Heart left ventricle (tissue), 16 donors: ENCODE results near the gene ERMARD. TPM values are rescaled to one million over a fixed set of nuclear protein-coding genes. Genes with fewer than 3 reads are reported as not detected.

Experiments
- ATAC-seq, 4 donors: fragments of 200-7000 bp; cut with Tn5 transposase; one replicate each; pipeline ENCODE4 v1.9.1; 2020 to 2022; ENCODE audit warnings: moderate library complexity in 4 of 4, mild to moderate bottlenecking in 3 of 4, moderate number of reproducible peaks in 1 of 4
- DNase-seq, 5 donors: peaks; one replicate each; pipeline ENCODE4 v3.0.0-alpha.2; 2020
- H3K27ac ChIP-seq, 12 donors: fragments of 200-600 bp; sonication (generic) in 4 of 12; one replicate each; pipeline versions ENCODE4 v1.5.0 to v1.8.0; 2016 to 2022; ENCODE audit warnings: mild to moderate bottlenecking in 2 of 12
- H3K27me3 ChIP-seq, 9 donors: fragments of 200-600 bp; sonication (generic) in 2 of 9; one replicate each; pipeline versions ENCODE4 v1.5.1 to v1.8.0; 2016 to 2022; ENCODE audit warnings: mild to moderate bottlenecking in 3 of 9
- H3K36me3 ChIP-seq, 9 donors: fragments of 200-600 bp; sonication (generic) in 2 of 9; one replicate each; pipeline versions ENCODE4 v1.5.0 to v1.8.0; 2018 to 2022; ENCODE audit warnings: mild to moderate bottlenecking in 2 of 9
- H3K4me1 ChIP-seq, 12 donors: fragments of 200-600 bp; sonication (generic) in 4 of 12; one replicate each; pipeline versions ENCODE4 v1.5.0 to v1.8.0; 2016 to 2022; ENCODE audit warnings: mild to moderate bottlenecking in 3 of 12
- H3K4me3 ChIP-seq, 12 donors: fragments of 200-600 bp; sonication (generic) in 4 of 12; one replicate each; pipeline versions ENCODE4 v1.5.0 to v1.8.0; 2017 to 2022; ENCODE audit warnings: mild to moderate bottlenecking in 9 of 12, moderate library complexity in 4 of 12
- H3K9me3 ChIP-seq, 12 donors: fragments of 200-600 bp; sonication (generic) in 4 of 12; one replicate each; pipeline versions ENCODE4 v1.5.0 to v1.8.0; 2016 to 2022; ENCODE audit warnings: mild to moderate bottlenecking in 1 of 12
- POLR2A ChIP-seq, 2 donors: fragments of 450-650 bp; IDR thresholded peaks; one replicate each; pipeline ENCODE4 v1.6.1; 2017; ENCODE audit warnings: antibody characterized with exemption in 2 of 2, mild to moderate bottlenecking in 2 of 2, moderate library complexity in 2 of 2
- WGBS, 4 donors: extraction: QIAGEN DNeasy Blood & Tissue Kit in 2 of 4; methylation state at CpG; one replicate each; pipeline versions ENCODE4 v1.1.5 to v1.1.7; 2013 to 2018; 5-methylcytosine and 5-hydroxymethylcytosine counted together
- intact Hi-C, 10 donors: fragments of 100-400 bp; cut with DNase I; formaldehyde crosslinking; loops; one replicate each; pipeline versions ENCODE4 v1.11.1 to v1.14.2; 2022
- polyA plus RNA-seq, 2 donors: library from polyadenylated mRNA; stranded (reverse); fragments of 200-250 nt; gene quantifications; one replicate each; pipeline ENCODE4 v1.2.3, GENCODE V29; 2013
- total RNA-seq, 9 donors: library from RNA; depleted of rRNA in 2 of 9; stranded (reverse); fragments of >200 nt in 2 of 9; fragmentation: NEBNext Ultra II Directional in 3 of 9; extraction: Animal tissue kit (Norgen Biotek cat#: 25700) in 3 of 9; gene quantifications; one replicate each; pipeline versions ENCODE4 v1.1.0 to v1.2.4, GENCODE V29; 2016 to 2023
- TF ChIP-seq, protein P1 (sequence below), 12 donors: fragments of 200-600 bp; sonication (generic) in 4 of 12; IDR thresholded peaks; one replicate each; pipeline versions ENCODE4 v1.5.0 to v1.8.0; 2018 to 2022; ENCODE audit warnings: antibody characterized with exemption in 12 of 12, mild to moderate bottlenecking in 5 of 12
- donor health status: ischemic (EF 13 %, LVEDD 7.1; RV severe dilation, severe dysfunction).
- donor health status: healthy with polysubstance abuse.
- donor health status: DM: no; HTN: yes; CAD: no.
- donor health status: DM: no; HTN: no; CAD: no.
- donor health status: ischemic (EF 25% LVEDD 6.9; RV normal size, moderate dysfunction).
- donor health status: ischemic (EF 25% LVEDD 5.7; RV mildly dilated, moderate dysfunction).
- donor health status: healthy.
- donor health status: DM: yes; HTN: yes; CAD: no.
- donor health status: ischemic (EF 35%, LVEDD 5.7; RV mildly dilated, moderate dysfunction).
- donor health status: nonischemic (EF 11% LVEDD 7.7; RV severe dilation, severe dysfunction).
- donor health status: DM: yes; HTN: yes; CAD: no.
- donor health status: PGD.
- donor health status: ischemic (EF 29% LVEDD 5.4; RV normal size, mild dysfunction).
- donor health status: nonischemic (EF 23%, LVEDD 6.1; RV moderate dilation, normal function).

The ERMARD gene
- total and polyA plus RNA-seq, 11 donors, result 6.4 to 19.5 (median 8.8) TPM

DNA sequence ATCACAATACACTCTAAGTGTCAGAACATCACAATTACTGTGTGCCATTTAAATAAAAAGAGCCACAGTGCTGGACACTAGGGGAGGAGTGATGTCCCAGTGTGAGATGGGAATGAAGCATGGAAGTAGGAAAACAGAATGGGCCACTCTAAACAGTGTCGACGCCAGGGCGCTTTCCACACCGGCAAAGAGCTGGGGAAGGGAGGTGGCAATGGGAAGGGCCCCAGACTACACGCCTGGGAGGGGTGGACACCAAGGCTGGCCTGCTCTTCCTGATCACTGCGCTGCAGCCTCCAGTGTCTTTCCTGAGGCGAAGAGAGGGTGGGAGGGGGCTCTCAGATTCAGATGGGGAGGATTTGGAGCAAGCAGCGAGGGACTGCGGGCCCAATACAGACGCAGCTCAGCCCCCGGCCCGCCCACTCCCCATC is 75.9 kb downstream of the ERMARD start:
- Histone ChIP-seq H3K4me1 (peaks cover 0 to 9% (median 4%) of the 10 kb centered on the region in 12 donors), H3K27ac (no peak overlapping the region), H3K9me3 (peaks cover 0 to 11% (median 0%) of the 10 kb centered on the region in 12 donors), H3K4me3 (no peak overlapping the region), H3K27me3 (peaks cover 0 to 18% (median 0%) of the 10 kb centered on the region in 9 donors), H3K36me3 (no peaks in the 10 kb centered on the region)
- ATAC-seq (no peak), DNase-seq (no peak)
- intact Hi-C loops, result no loop called here
- 48 to 67% (median 57%) methylated on average over 12 of the region's 12 CpGs for WGBS, 4 donors
- TF ChIP-seq, protein P1, sequence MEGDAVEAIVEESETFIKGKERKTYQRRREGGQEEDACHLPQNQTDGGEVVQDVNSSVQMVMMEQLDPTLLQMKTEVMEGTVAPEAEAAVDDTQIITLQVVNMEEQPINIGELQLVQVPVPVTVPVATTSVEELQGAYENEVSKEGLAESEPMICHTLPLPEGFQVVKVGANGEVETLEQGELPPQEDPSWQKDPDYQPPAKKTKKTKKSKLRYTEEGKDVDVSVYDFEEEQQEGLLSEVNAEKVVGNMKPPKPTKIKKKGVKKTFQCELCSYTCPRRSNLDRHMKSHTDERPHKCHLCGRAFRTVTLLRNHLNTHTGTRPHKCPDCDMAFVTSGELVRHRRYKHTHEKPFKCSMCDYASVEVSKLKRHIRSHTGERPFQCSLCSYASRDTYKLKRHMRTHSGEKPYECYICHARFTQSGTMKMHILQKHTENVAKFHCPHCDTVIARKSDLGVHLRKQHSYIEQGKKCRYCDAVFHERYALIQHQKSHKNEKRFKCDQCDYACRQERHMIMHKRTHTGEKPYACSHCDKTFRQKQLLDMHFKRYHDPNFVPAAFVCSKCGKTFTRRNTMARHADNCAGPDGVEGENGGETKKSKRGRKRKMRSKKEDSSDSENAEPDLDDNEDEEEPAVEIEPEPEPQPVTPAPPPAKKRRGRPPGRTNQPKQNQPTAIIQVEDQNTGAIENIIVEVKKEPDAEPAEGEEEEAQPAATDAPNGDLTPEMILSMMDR (IDR thresholded peaks at IDR 0.05), result no peak
- TF ChIP-seq POLR2A (IDR thresholded peaks at IDR 0.05), result no peak

DNA sequence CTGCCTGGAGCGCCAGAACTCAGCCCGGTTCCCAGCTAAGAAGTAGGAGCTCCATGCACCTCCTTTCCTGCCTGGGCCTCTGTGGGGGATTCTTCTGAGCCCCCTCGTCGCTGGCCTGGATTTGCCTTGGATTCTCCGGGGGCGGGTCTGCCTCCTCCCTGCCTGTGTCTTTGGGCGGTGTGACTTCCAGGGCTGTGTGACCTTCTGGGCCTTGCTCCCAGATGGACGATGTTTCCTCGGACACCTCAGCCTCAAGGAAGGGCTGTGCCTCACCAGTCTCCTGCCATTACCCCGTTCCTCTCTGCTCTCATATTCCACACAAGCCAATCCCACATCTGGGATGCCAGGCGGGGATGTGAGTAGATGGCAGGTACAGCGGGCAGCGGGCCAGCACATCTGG is 76.8 kb downstream of the ERMARD start:
- WGBS, 4 donors, result 73 to 85% (median 80%) methylated on average over 13 of the region's 13 CpGs
- Histone ChIP-seq H3K9me3 (peaks cover 0 to 11% (median 0%) of the 10 kb centered on the region in 12 donors), H3K27me3 (peaks cover 0 to 18% (median 0%) of the 10 kb centered on the region in 9 donors), H3K36me3 (no peaks in the 10 kb centered on the region), H3K27ac (no peak overlapping the region), H3K4me1 (peaks cover 0 to 15% (median 5%) of the 10 kb centered on the region in 12 donors), H3K4me3 (no peak overlapping the region)
- intact Hi-C loops, result no loop called here
- ATAC-seq (no peak), DNase-seq (no peak)
- TF ChIP-seq, protein P1 (IDR thresholded peaks at IDR 0.05), result no peak
- no peak for TF ChIP-seq POLR2A (IDR thresholded peaks at IDR 0.05)

DNA sequence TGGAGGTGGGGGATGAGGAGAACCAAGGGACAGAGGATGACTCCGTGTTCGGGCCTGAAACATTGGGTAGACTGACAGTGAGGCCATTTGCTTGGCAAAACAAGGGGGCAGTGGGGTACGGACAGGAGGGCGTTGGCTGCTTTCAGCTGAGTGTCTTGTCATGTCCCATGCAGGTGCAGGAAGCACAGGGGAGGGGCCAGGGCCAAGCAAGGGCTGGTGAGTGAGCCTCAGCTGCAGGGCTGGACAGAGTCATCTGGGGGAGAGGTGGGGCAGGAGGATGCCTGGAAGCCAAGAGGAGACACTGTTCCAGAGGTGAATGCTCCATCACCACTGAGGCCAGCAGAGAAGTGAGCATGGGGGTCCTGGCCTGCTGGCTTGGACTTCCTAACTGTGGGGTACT is 78.4 kb downstream of the ERMARD start:
- peaks cover 0 to 11% (median 0%) of the 10 kb centered on the region in 12 donors for H3K9me3 ChIP-seq
- TF ChIP-seq, protein P1 (IDR thresholded peaks at IDR 0.05), result no peak
- TF ChIP-seq POLR2A (IDR thresholded peaks at IDR 0.05), result no peak
- ATAC-seq (no peak), DNase-seq (no peak)
- H3K4me3 ChIP-seq, result no peak overlapping the region
- H3K4me1 ChIP-seq, result peaks cover 0 to 15% (median 5%) of the 10 kb centered on the region in 12 donors
- peaks cover 0 to 29% (median 0%) of the 10 kb centered on the region in 9 donors for H3K27me3 ChIP-seq
- WGBS, 4 donors, result 78 to 89% (median 81%) methylated on average over 4 of the region's 4 CpGs
- no peaks in the 10 kb centered on the region for H3K36me3 ChIP-seq
- intact Hi-C loops, result loop anchor here (2.0 to 10.0 kb wide), 11 partner anchors 105 to 699 kb away; partner anchors contain the start of gene DLL1 (in 5 of the 10)
- H3K27ac ChIP-seq, result no peak overlapping the region

DNA sequence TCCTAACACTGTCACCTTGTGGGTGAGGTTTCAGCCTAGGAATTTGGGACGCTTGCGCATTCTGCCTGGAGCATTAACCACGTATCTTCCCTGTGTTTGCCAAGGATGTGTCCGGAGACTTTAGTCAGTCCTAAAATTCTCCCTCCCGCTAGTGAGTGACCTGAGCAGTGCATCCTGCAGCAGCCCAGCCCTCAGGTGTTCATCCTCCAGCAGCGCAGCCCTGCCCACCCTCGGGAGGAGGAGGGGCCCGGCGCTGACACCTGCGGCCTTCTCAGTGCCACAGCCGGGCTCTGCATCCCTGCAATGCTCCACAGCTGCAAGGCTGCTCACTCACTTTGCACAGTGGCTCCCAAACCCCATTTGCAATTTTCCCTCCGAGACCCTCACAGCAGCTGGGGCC is 79.5 kb downstream of the ERMARD start:
- intact Hi-C loops, result loop anchor here (1.0 to 10.0 kb wide), 13 partner anchors 104 to 699 kb away; partner anchors contain the start of gene DLL1 (in 5 of the 10)
- Histone ChIP-seq H3K27ac (no peak overlapping the region), H3K4me1 (peaks cover 0 to 15% (median 5%) of the 10 kb centered on the region in 12 donors), H3K9me3 (peaks cover 0 to 11% (median 0%) of the 10 kb centered on the region in 12 donors), H3K4me3 (no peak overlapping the region), H3K36me3 (no peaks in the 10 kb centered on the region), H3K27me3 (peaks cover 0 to 20% (median 0%) of the 10 kb centered on the region in 9 donors)
- DNase-seq, result no peak
- 55 to 90% (median 83%) methylated on average over 12 of the region's 12 CpGs for WGBS, 4 donors
- no peak for ATAC-seq
- TF ChIP-seq POLR2A (IDR thresholded peaks at IDR 0.05), result no peak
- TF ChIP-seq, protein P1 (IDR thresholded peaks at IDR 0.05), result no peak

Other genes with a start within 250 kb of the ERMARD start
- 10 to 100 TPM in 1 of 9 donors, 1 to 10 TPM in 8; 2.2 to 12.3 (median 6.6) TPM for gene WDR27, start 49.6 kb upstream of the ERMARD start, total RNA-seq
- gene WDR27, start 49.6 kb upstream of the ERMARD start, polyA plus RNA-seq, result 1 to 10 TPM; 3.7 to 5.6 TPM
- 10 to 100 TPM; 14.3 to 22.9 (median 18.8) TPM for gene C6orf120, start 49.5 kb upstream of the ERMARD start, total RNA-seq
- 10 to 100 TPM in 1 of 2 donors, 1 to 10 TPM in 1; 3.4 to 20.2 TPM for gene C6orf120, start 49.5 kb upstream of the ERMARD start, polyA plus RNA-seq
- 10 to 100 TPM; 42.2 to 63.2 (median 54.3) TPM for gene PHF10, start 27.1 kb upstream of the ERMARD start, total RNA-seq
- gene PHF10, start 27.1 kb upstream of the ERMARD start, polyA plus RNA-seq, result 10 to 100 TPM; 31.4 to 50.7 TPM
- 1 to 10 TPM in 1 of 9 donors, under 1 TPM in 8; 0.49 to 1.2 (median 0.62) TPM for gene DYNLT2, start 50 bp upstream of the ERMARD start, total RNA-seq
- gene DYNLT2, start 50 bp upstream of the ERMARD start, polyA plus RNA-seq, result 1 to 10 TPM in 1 of 2 donors, under 1 TPM in 1; 0.67 to 1.5 TPM